Caki2 (cell line): ENCODE data around the gene DDX24. TPM values are rescaled to one million over a fixed set of nuclear protein-coding genes. Genes with fewer than 3 reads are reported as not detected.

Experiments
- DNase-seq: peaks from one replicate; pipeline ENCODE4 v3.0.0-alpha.2; 2015; ENCODE audit warnings: low read depth
- in situ Hi-C: cut with HindIII; loops from 2 replicates; pipeline ENCODE4 v1.10.0; 2016; ENCODE audit warnings: low sequenced_read_pairs, low pct_unique_long_range_greater_than_20kb, mixed read lengths
- total RNA-seq: library from RNA; depleted of rRNA; stranded (reverse); fragments of >200 nt; shearing (Covaris generic); gene quantifications from 2 replicates; pipeline ENCODE4 v1.2.3, GENCODE V29; 2014; ENCODE audit warnings: low replicate concordance; rRNA removed

The DDX24 gene
- total RNA-seq, 1 experiment from 2014 or later, result 89.6 TPM

GRCh38 chr14:94003397-94003796 is 77.6 kb downstream of the DDX24 start:
- in situ Hi-C loops, result no loop called here
- no peak for DNase-seq

- in situ Hi-C loops, result no loop called here
- DNase-seq, result peak; percentile 55
These were observed 79.3 kb downstream of the DDX24 start for GRCh38 chr14:94001501-94002396.

GRCh38 chr14:94001016-94001415 is 80.0 kb downstream of the DDX24 start:
- no peak for DNase-seq
- in situ Hi-C loops, result no loop called here

GRCh38 chr14:94000267-94000666 is 80.7 kb downstream of the DDX24 start:
- DNase-seq, result no peak
- in situ Hi-C loops, result no loop called here

GRCh38 chr14:93999573-93999972 is 81.4 kb downstream of the DDX24 start:
- in situ Hi-C loops, result no loop called here

GRCh38 chr14:93998871-93999403 is 82.1 kb downstream of the DDX24 start:
- DNase-seq, result no peak
- in situ Hi-C loops, result no loop called here

More at GRCh38 chr14:93999573-93999972, 81.4 kb downstream of the DDX24 start:
- no peak for DNase-seq

Other genes starting within 250 kb of the DDX24 start
- gene FAM181A, start 153.9 kb downstream of the DDX24 start, total RNA-seq, result not detected in 2 replicates
- gene ASB2, start 104.6 kb downstream of the DDX24 start, total RNA-seq, result 1.9 and 6.3 TPM in 2 replicates
- gene CCDC197, start 83.9 kb downstream of the DDX24 start, total RNA-seq, result not detected in 2 replicates
- gene OTUB2, start 54.9 kb downstream of the DDX24 start, total RNA-seq, result 2.9 and 3.2 TPM in 2 replicates
- gene IFI27L1, start 108 bp upstream of the DDX24 start, total RNA-seq, result 6.6 and 21.8 TPM in 2 replicates
- gene IFI27, start 29.5 kb upstream of the DDX24 start, total RNA-seq, result 287 and 560 TPM in 2 replicates
- gene IFI27L2, start 48.4 kb upstream of the DDX24 start, total RNA-seq, result 115 and 144 TPM in 2 replicates
- not detected in 2 replicates for gene PPP4R4, start 93.1 kb upstream of the DDX24 start, total RNA-seq
- gene SERPINA10, start 212.1 kb upstream of the DDX24 start, total RNA-seq, result not detected in 2 replicates
- gene SERPINA6, start 242.1 kb upstream of the DDX24 start, total RNA-seq, result 3.8 and 8.7 TPM in 2 replicates